Heart left ventricle (tissue), 13 donors: ENCODE measurements around the gene TMBIM4.

Experiments
- CTCF ChIP-seq, 12 donors: fragments of 200-600 bp; sonication (generic) in 4 of 12; IDR thresholded peaks; one replicate each; pipeline versions ENCODE4 v1.5.0 to v1.8.0; 2018 to 2022; ENCODE audit warnings: antibody characterized with exemption in 12 of 12, mild to moderate bottlenecking in 5 of 12
- POLR2A ChIP-seq, 2 donors: fragments of 450-650 bp; IDR thresholded peaks; one replicate each; pipeline ENCODE4 v1.6.1; 2017; ENCODE audit warnings: antibody characterized with exemption in 2 of 2, mild to moderate bottlenecking in 2 of 2, moderate library complexity in 2 of 2
- donor health status: ischemic (EF 13 %, LVEDD 7.1; RV severe dilation, severe dysfunction).
- donor health status: DM: no; HTN: yes; CAD: no.
- donor health status: DM: no; HTN: no; CAD: no.
- donor health status: ischemic (EF 25% LVEDD 6.9; RV normal size, moderate dysfunction).
- donor health status: ischemic (EF 25% LVEDD 5.7; RV mildly dilated, moderate dysfunction).
- donor health status: ischemic (EF 35%, LVEDD 5.7; RV mildly dilated, moderate dysfunction).
- donor health status: nonischemic (EF 11% LVEDD 7.7; RV severe dilation, severe dysfunction).
- donor health status: DM: yes; HTN: yes; CAD: no.
- donor health status: PGD.
- donor health status: ischemic (EF 29% LVEDD 5.4; RV normal size, mild dysfunction).
- donor health status: nonischemic (EF 23%, LVEDD 6.1; RV moderate dilation, normal function).

DNA sequence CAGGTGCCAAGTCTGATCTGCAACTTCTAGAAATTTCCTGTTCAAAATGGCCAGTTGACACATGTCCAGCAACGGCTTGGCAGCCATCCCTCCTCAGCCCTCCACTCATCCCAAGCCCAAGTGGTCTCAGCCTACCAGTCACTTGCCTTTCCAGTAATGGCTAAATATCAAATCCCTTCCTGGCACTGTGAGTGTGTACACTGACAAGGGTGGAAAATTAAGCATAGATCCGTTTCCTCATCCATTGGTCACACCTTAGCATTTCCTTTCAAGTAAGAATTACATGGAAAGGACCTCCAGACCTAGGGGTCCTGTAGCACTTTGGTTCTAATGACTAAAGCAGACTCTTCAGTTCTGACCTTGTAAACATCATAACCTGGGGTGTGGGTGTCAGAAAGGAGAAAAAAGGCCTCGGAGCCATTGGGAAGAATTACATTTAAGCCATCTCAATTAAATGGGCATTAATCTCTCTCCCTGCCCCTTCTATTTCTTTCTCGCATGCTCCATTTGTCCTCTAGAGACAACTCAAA lies 54.7 kb downstream of the TMBIM4 start:
- TF ChIP-seq CTCF (IDR thresholded peaks at IDR 0.05) (no peak), POLR2A (IDR thresholded peaks at IDR 0.05) (no peak)
